NCI-H187 treated with DMSO at 0.1 percent for 48 hours (cell line): Measurements from ENCODE around the gene TOP2A.
"Not testable (repeated sequence)": the region's sequence is repeated elsewhere in the genome, so short reads cannot be mapped to it uniquely, and the experiment has no call there.

ENCODE experiments used
- DNase-seq: peaks from one replicate; lab custom pipeline; 2025; lab: John Stamatoyannopoulos, UW

The TOP2A gene

GRCh38 chr17:40375786-40376185, 41.9 kb downstream of the TOP2A start:
- DNase-seq = not testable (repeated sequence)

- DNase-seq = no peak
These were observed 42.7 kb downstream of the TOP2A start for GRCh38 chr17:40374821-40375498.

DNA sequence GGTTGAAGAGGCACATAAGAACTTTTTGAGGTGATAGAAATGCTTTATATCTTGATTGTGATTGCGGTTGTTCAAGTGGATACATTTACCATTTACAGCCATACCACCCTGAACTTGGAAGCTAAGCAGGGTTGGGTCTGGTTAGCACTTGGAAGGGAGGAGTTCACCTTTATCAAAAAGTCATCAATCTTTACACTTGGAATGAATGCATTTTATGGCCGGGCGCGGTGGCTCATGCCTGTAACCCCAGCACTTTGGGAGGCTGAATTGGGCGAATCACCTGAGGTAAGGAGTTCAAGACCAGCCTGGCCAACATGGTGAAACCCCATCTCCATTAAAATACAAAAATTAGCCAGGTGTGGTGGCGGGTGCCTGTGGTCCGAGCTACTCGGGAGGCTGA, 43.7 kb downstream of the TOP2A start:
- no peak for DNase-seq

GRCh38 chr17:40373324-40373723, 44.4 kb downstream of the TOP2A start:
- no peak for DNase-seq

- DNase-seq = not testable (repeated sequence)
These were observed 45.1 kb downstream of the TOP2A start for GRCh38 chr17:40372644-40373043.

DNA sequence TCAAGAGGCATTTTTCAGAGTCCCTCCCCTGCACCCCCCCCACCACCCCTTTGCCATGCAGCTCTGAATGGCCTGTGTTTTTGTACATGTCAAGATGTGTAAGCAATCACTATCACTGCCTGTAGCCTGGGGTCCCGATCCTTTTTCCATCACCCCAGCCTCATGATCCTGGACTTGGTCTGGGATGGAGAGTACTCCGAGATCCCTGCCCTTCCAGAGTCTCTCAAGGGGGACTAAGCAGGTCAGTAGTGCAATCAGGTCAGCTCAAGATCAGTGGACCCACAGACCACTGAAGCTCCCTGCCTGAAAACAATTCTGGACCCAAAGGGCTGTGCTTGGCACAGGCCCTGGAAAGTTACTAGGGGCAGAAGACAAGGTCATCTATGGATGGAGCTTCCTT, 45.7 kb downstream of the TOP2A start:
- no peak for DNase-seq

DNA sequence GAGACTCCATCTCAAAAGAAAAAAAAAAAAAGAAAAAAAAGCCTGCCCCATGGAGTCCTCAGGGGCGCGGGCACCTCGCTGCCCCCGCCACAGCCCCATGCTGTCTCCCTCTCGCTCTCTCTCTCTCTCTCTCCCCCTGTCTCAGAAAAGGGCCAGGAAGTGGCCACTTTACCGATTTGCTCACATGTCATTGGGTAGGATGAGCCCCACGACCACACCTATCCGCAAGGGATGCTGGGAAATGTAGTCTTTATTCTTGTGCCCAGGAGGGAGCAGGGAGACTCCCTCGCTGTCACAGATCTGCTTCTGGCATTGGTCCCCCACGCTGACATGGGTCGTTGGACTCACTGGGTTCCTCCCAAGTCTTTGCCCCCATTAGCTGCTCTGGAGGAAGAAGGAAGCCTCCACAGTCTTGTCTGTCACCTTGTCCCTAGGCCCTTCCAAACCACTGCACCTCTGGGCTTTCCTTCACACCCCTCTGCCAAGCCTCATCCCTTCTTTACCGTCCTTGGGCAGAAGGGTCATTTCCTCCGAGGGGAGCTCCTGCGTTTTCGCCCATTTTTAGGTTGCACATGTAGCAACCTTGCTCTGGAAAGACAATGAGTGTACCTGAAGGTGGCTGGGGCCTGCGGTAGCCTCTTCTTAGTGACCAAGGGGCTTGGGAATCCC, 46.3 kb downstream of the TOP2A start:
- no peak for DNase-seq

DNA sequence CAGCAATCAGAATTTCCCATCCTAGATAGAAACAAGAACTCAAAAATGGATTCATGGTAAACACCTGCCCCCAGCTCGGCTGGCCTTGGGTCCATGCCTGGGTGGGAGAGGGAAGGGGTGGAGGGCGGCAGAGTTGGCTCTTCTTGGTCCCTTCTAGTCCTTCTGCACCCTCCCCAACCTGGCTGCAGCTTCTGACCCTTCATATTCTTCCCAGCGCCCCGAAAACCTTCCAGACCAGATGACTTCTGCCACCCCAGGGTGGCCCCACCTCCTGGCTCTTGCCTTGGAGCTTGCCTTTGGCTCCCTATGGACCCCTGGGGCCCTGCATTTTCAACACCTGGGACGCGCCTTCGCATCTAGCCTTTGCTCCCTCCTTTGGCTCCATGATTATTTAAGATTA, 47.8 kb downstream of the TOP2A start:
- DNase-seq = no peak

DNA sequence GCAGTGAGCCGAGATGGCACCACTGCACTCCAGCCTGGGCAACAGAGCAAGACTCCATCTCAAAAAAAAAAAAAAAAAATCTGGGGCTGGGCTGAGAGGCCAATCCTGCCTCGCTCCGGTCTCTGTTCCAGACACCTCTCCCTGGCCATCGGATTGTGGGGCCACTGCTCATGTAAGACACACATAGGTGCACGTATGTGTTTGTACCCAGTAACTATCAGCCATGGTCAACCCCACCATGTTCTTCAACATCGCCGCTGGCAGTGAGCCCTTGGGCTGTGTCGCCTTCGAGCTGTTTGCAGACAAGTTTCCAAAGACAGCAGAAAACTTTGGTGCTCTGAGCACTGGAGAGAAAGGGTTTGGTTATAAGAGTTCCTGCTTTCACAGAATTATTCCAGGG, 50.0 kb downstream of the TOP2A start:
- DNase-seq = not testable (repeated sequence)

DNA sequence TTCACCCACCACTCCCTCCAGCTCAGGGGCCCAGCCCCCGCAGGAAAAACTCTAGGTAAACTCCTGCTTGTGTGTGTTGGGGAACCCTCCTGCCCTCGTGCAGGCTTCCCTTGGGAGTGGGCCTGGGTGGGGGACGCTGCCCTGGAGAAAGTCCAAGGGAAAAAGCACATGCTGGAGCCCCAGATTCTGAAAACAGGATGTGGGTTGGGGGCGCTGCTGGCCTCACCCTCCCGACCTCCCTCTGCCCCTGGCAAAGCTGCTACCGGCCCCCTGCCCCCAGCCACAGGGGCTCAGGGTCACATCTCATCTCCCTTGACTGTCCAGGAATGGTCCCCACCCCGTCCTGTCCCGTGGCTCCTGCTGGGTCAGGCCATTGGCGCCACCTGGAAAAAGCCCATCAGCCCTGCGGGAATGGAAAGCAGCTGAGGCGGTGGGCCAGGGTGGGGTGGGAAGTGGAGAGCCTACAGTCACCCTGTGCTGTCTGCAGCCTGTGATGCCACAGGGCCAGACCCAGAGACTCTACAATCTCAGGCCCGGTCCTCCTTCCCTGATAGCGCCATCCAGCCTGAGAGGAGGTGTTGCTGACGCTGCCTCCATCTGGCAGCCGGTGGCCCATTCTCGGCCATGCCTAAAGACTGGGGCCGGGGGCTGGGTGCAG, 50.7 kb downstream of the TOP2A start:
- DNase-seq = no peak

DNA sequence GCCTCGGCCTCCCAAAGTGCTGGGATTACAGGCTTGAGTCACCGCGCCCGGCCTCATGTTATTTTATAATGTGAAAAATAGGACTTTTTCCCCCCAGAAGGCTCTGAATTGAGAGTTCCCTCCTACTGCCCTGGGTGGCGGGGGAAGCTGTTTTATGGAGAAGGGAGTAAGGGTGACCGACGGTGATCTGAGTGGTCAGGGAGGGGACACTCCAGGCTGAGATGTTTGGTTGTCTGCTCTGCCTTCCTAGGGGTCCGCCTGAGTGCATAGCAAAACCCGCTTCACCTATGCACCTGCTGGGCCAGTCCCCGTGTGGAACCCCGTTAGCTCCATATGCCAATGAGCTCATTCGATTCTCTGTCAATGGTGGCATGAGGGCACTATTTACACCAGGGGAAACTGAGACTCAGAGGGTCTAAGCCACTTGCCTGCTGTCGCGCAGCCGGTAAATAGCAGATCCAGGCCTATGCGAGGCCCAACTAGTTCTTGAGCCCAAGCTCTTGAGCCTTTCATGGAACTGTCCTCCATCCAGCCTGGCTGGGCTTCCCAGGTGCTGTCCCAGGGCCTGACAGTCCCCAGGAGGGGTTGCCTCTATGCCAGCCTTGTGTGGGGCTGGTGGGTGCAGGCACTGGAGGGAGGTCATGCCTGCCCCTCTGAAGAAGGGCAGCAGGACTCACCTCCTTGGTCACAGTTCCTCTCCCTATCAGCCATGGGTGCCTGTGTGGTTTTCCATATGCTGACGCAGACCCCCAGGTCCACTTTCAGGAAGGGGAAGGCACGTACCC, 51.4 kb downstream of the TOP2A start:
- DNase-seq = no peak

- DNase-seq = no peak
These were observed 52.8 kb downstream of the TOP2A start for GRCh38 chr17:40364906-40365305.

GRCh38 chr17:40364121-40364861, 53.4 kb downstream of the TOP2A start, which contains the start of gene GJD3:
TSS of gene GJD3 (minus strand) at chr17:40364737. CDS start at chr17:40363815, 922 bp downstream.
- DNase-seq = no peak

DNA sequence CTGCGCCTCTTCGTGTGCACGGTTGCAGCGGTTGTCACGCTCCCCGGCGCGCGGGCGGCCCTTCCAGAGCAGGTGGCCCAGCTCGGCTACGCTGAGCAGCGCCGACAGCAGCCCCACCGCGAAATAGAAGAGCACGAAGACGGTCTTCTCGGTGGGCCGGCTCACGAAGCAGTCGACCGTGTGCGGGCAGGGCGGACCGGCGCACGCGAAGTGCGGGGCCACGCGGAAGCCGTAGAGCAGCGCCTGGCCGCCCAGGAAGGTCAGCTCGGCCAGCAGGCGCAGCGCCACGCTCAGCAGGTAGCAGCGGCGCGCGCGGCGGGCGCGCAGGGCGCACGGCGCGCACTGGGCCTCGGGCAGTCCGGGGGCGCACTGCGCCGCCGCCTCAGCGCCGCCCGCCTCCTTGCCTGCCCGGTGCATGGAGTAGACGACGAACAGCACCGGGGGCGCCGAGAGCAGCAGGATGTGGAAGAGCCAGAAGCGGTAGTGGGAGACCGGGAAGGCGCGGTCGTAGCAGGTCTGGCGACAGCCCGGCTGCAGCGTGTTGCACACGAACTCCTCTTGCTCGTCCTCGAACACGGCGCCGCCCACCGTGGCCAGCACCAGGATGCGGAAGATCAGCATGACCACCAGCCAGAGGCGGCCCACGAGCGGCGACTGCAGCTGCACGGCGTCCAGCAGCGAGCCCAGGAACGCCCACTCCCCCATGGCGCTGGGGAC, 54.4 kb downstream of the TOP2A start:
- DNase-seq = no peak

- no peak for DNase-seq
These were observed 55.0 kb downstream of the TOP2A start for GRCh38 chr17:40362696-40363110.

DNA sequence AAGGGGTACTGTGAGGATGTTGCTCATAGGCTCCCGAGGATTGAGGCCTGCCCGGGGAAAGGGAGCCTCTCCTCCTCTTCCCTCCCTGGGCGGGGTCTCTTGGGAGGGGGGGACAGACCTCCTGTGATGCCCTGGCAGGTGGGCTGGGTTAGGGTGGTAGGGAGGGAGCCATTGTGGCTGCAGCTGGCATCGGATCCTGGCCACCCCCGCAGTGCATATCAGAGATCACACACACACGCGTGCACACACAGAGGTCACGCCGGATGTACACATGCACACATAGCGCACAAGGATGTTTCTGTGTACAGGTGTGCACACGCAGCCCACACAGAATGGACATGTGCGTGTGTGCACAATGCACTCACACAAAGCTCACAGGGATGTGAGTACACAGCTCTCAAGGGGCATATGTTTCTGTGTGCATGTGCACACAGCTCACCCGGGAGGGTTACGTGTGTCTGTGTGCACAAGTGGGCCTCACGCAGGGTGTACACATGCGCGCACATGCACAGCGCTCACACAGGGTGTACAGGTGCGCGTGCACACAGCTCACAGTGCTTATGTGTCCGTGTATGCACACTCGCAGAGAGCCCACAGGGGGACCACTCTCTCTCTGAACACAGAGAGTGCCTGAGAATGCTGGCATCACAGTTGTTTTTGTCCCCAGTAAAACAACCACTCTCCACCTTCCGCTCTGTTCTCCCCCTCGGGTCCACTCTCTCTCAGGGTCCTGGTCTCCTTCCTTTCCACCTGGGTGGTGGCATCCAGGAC, 55.6 kb downstream of the TOP2A start:
- DNase-seq = no peak

- DNase-seq = no peak
These were observed 56.4 kb downstream of the TOP2A start for GRCh38 chr17:40361063-40361924.

DNA sequence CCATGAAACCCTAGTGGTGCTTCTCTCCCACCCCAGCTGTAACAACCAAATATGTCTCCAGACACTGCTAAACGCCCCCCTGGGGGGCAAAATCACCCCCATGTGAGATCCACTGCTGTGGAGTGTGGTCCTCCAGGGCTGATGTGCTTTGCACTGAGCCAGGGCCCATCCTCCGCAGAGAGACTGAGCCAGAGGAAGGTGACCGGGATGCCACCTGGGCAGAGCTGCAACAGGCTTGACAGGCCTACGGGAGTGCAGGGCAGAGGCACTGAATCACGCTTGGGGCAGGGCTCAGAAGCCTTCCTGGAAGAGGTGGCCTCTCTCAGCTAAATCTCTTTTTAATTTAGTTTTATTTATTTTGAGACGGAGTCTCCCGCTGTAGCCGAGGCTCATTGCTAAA, 57.6 kb downstream of the TOP2A start:
- DNase-seq = no peak

DNA sequence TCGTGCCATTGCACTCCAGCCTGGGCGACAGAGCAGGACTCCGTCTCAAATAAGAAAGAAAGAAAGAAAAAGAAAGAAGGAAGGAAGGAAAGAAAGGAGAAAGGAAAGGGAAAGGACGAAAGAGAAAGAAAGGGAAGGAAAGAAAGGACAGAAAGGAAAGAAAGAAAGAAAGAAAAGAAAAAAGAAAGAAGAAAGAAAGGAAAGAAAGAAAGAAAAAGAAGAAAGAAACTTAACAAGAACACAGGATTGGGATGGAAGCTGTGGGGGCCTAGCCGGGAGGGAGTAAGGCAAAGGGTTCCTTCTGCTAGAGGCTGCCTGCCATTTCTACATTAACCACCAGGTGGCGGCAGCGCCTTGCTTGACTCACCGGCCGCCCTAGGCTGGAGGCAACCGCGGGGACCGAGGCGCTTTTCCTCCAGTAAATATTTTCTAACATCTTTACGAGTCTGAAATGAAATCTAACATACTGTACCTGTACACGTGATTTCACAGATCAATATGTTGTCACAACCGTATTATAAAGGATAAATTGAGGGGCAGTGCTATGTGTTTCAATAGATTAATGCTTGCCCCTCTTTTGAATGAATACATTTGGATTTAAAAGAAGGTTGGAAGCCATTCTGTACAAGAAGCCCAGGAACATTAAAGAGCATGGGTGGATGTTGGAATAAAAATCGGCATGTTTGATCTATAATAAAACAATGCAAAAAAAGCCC, 59.2 kb downstream of the TOP2A start:
- DNase-seq = no peak
